ENCODE results near the gene ORAI3.

The ORAI3 gene

GRCh38 chr16:30953511-30954124, 4.8 kb downstream of the ORAI3 start (continued):
- TF ChIP-seq ZSCAN16 (tag by site-specific recombination; IDR thresholded peaks at IDR 0.05) (no peak), ZNF2 (tag by site-specific recombination; IDR thresholded peaks at IDR 0.05) (peak; percentile 98), ZNF792 (tag by site-specific recombination; IDR thresholded peaks at IDR 0.05) (no peak), ZNF138 (tag by site-specific recombination; IDR thresholded peaks at IDR 0.05; ENCODE audit: borderline replicate concordance) (no peak), ZNF114 (tag by site-specific recombination; IDR thresholded peaks at IDR 0.05) (no peak), ZNF558 (tag by site-specific recombination; IDR thresholded peaks at IDR 0.05) (no peak), ZNF664 (tag by site-specific recombination; IDR thresholded peaks at IDR 0.05) (no peak), SP7 (tag by site-specific recombination; IDR thresholded peaks at IDR 0.05) (peak; percentile 45; the same call in 1 of the 2 replicates), TRIM28 (IDR thresholded peaks at IDR 0.05; ENCODE audit: borderline replicate concordance, low read length) (peak; percentile 31; the same call in 1 of the 2 replicates), ZNF529 (tag by site-specific recombination; IDR thresholded peaks at IDR 0.05; ENCODE audit: insufficient replicate concordance) (no peak), ZNF645 (tag by site-specific recombination; IDR thresholded peaks at IDR 0.05) (no peak), ZXDB (tag by site-specific recombination; IDR thresholded peaks at IDR 0.05) (peak; percentile 82), ZNF473 (tag by site-specific recombination; IDR thresholded peaks at IDR 0.05) (no peak), YY1 (tag by site-specific recombination; IDR thresholded peaks at IDR 0.05) (no peak), ZNF76 (tag by site-specific recombination; IDR thresholded peaks at IDR 0.05; ENCODE audit: borderline replicate concordance, low read depth) (peak; percentile 58; the same call in 1 of the 2 replicates), ZNF701 (tag by site-specific recombination; IDR thresholded peaks at IDR 0.05) (no peak), ZBTB49 (tag by site-specific recombination; IDR thresholded peaks at IDR 0.05; ENCODE audit: low read depth) (no peak), FEZF1 (tag by site-specific recombination; IDR thresholded peaks at IDR 0.05) (no peak), ZNF214 (tag by site-specific recombination; IDR thresholded peaks at IDR 0.05; ENCODE audit: borderline replicate concordance) (no peak), ZBTB48 (tag by site-specific recombination; IDR thresholded peaks at IDR 0.05) (peak; percentile 28; the same call in 1 of the 2 replicates), OSR2 (tag by site-specific recombination; IDR thresholded peaks at IDR 0.05) (no peak), ZNF677 (tag by site-specific recombination; IDR thresholded peaks at IDR 0.05) (no peak), ZNF335 (tag by site-specific recombination; conservative IDR thresholded peaks at IDR 0.05) (peak; percentile 37), GLI2 (tag by site-specific recombination; IDR thresholded peaks at IDR 0.05; ENCODE audit: borderline replicate concordance, low read depth) (no peak), HOXC10 (CRISPR knock-in tag; IDR thresholded peaks at IDR 0.05) (no peak), ZNF585B (tag by site-specific recombination; IDR thresholded peaks at IDR 0.05) (no peak), ZNF670 (tag by site-specific recombination; IDR thresholded peaks at IDR 0.05; ENCODE audit: low read depth) (no peak), ZNF23 (tag by site-specific recombination; IDR thresholded peaks at IDR 0.05; ENCODE audit: borderline replicate concordance) (no peak), ZFP69B (tag by site-specific recombination; IDR thresholded peaks at IDR 0.05) (peak; percentile 68), ZBTB8A (tag by site-specific recombination; IDR thresholded peaks at IDR 0.05) (peak; percentile 36; the same call in 1 of the 2 replicates), WT1 (tag by site-specific recombination; IDR thresholded peaks at IDR 0.05) (no peak), ZNF112 (tag by site-specific recombination; IDR thresholded peaks at IDR 0.05) (no peak), BCL11A (tag by site-specific recombination; IDR thresholded peaks at IDR 0.05; ENCODE audit: low read depth) (no peak)
- TF ChIP-seq, protein P1, sequence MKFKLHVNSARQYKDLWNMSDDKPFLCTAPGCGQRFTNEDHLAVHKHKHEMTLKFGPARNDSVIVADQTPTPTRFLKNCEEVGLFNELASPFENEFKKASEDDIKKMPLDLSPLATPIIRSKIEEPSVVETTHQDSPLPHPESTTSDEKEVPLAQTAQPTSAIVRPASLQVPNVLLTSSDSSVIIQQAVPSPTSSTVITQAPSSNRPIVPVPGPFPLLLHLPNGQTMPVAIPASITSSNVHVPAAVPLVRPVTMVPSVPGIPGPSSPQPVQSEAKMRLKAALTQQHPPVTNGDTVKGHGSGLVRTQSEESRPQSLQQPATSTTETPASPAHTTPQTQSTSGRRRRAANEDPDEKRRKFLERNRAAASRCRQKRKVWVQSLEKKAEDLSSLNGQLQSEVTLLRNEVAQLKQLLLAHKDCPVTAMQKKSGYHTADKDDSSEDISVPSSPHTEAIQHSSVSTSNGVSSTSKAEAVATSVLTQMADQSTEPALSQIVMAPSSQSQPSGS (tag by site-specific recombination; IDR thresholded peaks at IDR 0.05; ENCODE audit: low read depth) = no peak
- TF ChIP-seq, protein P2, sequence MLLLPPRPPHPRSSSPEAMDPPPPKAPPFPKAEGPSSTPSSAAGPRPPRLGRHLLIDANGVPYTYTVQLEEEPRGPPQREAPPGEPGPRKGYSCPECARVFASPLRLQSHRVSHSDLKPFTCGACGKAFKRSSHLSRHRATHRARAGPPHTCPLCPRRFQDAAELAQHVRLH (tag by site-specific recombination; IDR thresholded peaks at IDR 0.05) = no peak
- TF ChIP-seq, protein P3, sequence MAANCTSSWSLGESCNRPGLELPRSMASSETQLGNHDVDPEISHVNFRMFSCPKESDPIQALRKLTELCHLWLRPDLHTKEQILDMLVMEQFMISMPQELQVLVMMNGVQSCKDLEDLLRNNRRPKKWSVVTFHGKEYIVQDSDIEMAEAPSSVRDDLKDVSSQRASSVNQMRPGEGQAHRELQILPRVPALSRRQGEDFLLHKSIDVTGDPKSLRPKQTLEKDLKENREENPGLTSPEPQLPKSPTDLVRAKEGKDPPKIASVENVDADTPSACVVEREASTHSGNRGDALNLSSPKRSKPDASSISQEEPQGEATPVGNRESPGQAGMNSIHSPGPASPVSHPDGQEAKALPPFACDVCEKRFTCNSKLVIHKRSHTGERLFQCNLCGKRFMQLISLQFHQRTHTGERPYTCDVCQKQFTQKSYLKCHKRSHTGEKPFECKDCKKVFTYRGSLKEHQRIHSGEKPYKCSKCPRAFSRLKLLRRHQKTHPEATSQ (tag by site-specific recombination; IDR thresholded peaks at IDR 0.05) = no peak
